ENCODE results near the gene ASB5. TPM values are rescaled to one million over a fixed set of nuclear protein-coding genes. Genes with fewer than 3 reads are reported as not detected.
"Not testable (repeated sequence)": the region's sequence is repeated elsewhere in the genome, so short reads cannot be mapped to it uniquely, and the experiment has no call there.

The ASB5 gene
- total RNA-seq, 1 donor from 2014 or later: not detected

GRCh38 chr4:176300565-176300964, 31.5 kb upstream of the ASB5 start:
- TF ChIP-seq, protein P1, sequence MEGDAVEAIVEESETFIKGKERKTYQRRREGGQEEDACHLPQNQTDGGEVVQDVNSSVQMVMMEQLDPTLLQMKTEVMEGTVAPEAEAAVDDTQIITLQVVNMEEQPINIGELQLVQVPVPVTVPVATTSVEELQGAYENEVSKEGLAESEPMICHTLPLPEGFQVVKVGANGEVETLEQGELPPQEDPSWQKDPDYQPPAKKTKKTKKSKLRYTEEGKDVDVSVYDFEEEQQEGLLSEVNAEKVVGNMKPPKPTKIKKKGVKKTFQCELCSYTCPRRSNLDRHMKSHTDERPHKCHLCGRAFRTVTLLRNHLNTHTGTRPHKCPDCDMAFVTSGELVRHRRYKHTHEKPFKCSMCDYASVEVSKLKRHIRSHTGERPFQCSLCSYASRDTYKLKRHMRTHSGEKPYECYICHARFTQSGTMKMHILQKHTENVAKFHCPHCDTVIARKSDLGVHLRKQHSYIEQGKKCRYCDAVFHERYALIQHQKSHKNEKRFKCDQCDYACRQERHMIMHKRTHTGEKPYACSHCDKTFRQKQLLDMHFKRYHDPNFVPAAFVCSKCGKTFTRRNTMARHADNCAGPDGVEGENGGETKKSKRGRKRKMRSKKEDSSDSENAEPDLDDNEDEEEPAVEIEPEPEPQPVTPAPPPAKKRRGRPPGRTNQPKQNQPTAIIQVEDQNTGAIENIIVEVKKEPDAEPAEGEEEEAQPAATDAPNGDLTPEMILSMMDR (IDR thresholded peaks at IDR 0.05; ENCODE audit: partially characterized antibody, unreplicated experiment): no peak
- Mint-ChIP-seq H3K4me1 (ENCODE audit: low read depth, unreplicated experiment) (no peaks in the 10 kb centered on the region), H3K9me3 (ENCODE audit: unreplicated experiment) (no peaks in the 10 kb centered on the region)

DNA sequence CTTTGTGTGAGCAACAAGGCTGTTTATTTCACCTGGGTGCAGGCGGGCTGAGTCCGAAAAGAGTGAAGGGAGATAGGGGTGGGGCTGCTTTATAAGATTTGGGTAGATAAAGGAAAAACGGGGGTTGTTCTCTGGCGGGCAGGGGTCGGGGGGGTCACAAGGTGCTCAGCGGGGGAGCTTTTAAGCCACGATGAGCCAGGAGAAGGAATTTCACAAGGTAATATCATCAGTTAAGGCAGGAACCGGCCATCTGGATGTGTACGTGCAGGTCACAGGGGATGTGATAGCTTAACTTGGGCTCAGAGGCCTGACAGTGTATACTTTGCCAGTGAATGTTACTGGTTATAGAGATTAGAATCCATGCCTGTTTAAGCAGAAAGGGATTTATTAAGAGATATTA, 31.0 kb upstream of the ASB5 start:
- Mint-ChIP-seq H3K9me3 (ENCODE audit: unreplicated experiment) (no peaks in the 10 kb centered on the region), H3K27ac (ENCODE audit: unreplicated experiment) (no peak overlapping the region), H3K4me1 (ENCODE audit: low read depth, unreplicated experiment) (no peaks in the 10 kb centered on the region), H3K27me3 (ENCODE audit: unreplicated experiment) (no peaks in the 10 kb centered on the region), H3K4me3 (ENCODE audit: unreplicated experiment) (no peak overlapping the region), H3K36me3 (ENCODE audit: unreplicated experiment) (no peaks in the 10 kb centered on the region)
- DNase-seq: no peak
- TF ChIP-seq, protein P1 (IDR thresholded peaks at IDR 0.05; ENCODE audit: partially characterized antibody, unreplicated experiment): no peak

More at GRCh38 chr4:176300565-176300964, 31.5 kb upstream of the ASB5 start:
- Mint-ChIP-seq H3K27me3 (ENCODE audit: unreplicated experiment) (no peaks in the 10 kb centered on the region), H3K4me3 (ENCODE audit: unreplicated experiment) (no peak overlapping the region), H3K36me3 (ENCODE audit: unreplicated experiment) (no peaks in the 10 kb centered on the region), H3K27ac (ENCODE audit: unreplicated experiment) (no peak overlapping the region)
- DNase-seq: no peak

- no peaks in the 10 kb centered on the region for H3K27me3 Mint-ChIP-seq (ENCODE audit: unreplicated experiment)
- H3K9me3 Mint-ChIP-seq (ENCODE audit: unreplicated experiment): no peaks in the 10 kb centered on the region
- H3K4me3 Mint-ChIP-seq (ENCODE audit: unreplicated experiment): no peak overlapping the region
- no peak overlapping the region for H3K27ac Mint-ChIP-seq (ENCODE audit: unreplicated experiment)
- TF ChIP-seq, protein P1 (IDR thresholded peaks at IDR 0.05; ENCODE audit: partially characterized antibody, unreplicated experiment): no peak
- no peaks in the 10 kb centered on the region for H3K36me3 Mint-ChIP-seq (ENCODE audit: unreplicated experiment)
- H3K4me1 Mint-ChIP-seq (ENCODE audit: low read depth, unreplicated experiment): no peaks in the 10 kb centered on the region
- no peak for DNase-seq
These were observed 29.6 kb upstream of the ASB5 start for GRCh38 chr4:176298664-176299063.

DNA sequence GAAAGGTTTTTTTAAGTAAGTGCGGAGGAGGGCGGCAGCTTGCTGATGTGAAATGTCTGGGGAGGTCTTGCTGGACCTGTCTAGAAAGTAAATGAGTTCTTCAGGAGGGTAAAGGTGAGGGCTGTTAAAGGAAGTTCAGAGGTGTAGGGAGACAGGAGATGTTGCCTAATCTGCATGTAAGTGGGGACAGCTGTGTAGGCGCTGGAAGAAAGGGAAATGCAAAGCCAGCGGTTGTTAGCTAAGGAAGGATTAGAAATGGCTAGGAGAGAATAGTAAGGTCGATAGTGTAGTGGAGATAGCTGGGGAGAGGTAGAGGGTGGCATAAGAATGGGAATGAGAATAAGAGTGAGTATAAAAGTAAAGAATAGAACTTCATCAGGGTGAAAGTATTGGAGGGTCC, 26.9 kb upstream of the ASB5 start:
- not testable (repeated sequence) for H3K36me3 Mint-ChIP-seq (ENCODE audit: unreplicated experiment); H3K27me3 Mint-ChIP-seq (ENCODE audit: unreplicated experiment); H3K4me3 Mint-ChIP-seq (ENCODE audit: unreplicated experiment); DNase-seq; H3K27ac Mint-ChIP-seq (ENCODE audit: unreplicated experiment); H3K9me3 Mint-ChIP-seq (ENCODE audit: unreplicated experiment); H3K4me1 Mint-ChIP-seq (ENCODE audit: low read depth, unreplicated experiment)

DNA sequence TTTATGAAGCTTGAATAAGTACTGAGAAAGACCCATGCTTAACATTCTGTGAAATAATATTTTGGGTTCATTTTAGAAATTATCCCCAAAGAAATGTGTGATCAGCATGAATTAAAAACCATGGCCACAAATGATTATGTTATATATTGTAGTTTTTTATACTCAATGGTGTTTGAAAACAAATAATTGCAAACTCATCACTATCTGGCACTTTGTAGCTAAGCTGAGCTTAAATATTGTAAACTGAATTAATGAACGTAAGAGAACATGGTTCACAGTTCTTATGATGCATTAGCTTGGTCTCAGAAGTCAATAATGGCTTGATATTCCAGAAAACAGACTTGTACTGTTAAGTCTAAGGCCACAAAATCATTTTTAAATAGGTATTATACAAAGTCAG, 24.6 kb upstream of the ASB5 start:
- H3K9me3 Mint-ChIP-seq (ENCODE audit: unreplicated experiment): no peaks in the 10 kb centered on the region
- no peak for DNase-seq
- no peak overlapping the region for H3K27ac Mint-ChIP-seq (ENCODE audit: unreplicated experiment)
- H3K4me3 Mint-ChIP-seq (ENCODE audit: unreplicated experiment): no peak overlapping the region
- TF ChIP-seq, protein P1 (IDR thresholded peaks at IDR 0.05; ENCODE audit: partially characterized antibody, unreplicated experiment): no peak
- no peaks in the 10 kb centered on the region for H3K36me3 Mint-ChIP-seq (ENCODE audit: unreplicated experiment)
- H3K4me1 Mint-ChIP-seq (ENCODE audit: low read depth, unreplicated experiment): no peaks in the 10 kb centered on the region
- no peaks in the 10 kb centered on the region for H3K27me3 Mint-ChIP-seq (ENCODE audit: unreplicated experiment)

DNA sequence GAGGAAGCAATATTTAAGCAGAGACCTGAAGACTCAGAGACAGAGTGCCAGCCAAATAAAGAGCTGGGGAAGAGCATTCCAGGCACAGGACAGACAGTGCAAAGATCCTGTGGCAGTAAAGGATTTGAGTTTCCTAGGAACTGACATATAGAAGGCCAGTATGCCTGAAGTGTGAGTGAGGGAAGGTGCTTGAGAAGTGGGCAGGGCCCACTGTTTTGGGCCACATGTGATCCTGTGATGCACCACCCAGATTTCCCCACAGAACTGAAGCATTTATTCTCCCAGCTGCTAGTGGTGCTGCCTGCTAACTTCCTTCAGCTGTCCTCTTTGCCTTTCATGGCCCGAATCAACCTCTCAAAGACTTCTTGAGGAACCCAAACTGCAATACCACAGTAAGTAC, 23.9 kb upstream of the ASB5 start:
- Mint-ChIP-seq H3K4me3 (ENCODE audit: unreplicated experiment) (no peak overlapping the region), H3K9me3 (ENCODE audit: unreplicated experiment) (no peaks in the 10 kb centered on the region), H3K27ac (ENCODE audit: unreplicated experiment) (no peak overlapping the region), H3K4me1 (ENCODE audit: low read depth, unreplicated experiment) (no peaks in the 10 kb centered on the region), H3K36me3 (ENCODE audit: unreplicated experiment) (no peaks in the 10 kb centered on the region), H3K27me3 (ENCODE audit: unreplicated experiment) (no peaks in the 10 kb centered on the region)
- no peak for DNase-seq
- TF ChIP-seq, protein P1 (IDR thresholded peaks at IDR 0.05; ENCODE audit: partially characterized antibody, unreplicated experiment): no peak

All from glutamatergic neuron (in vitro differentiated cells).